Uterus (tissue), 4 donors: ENCODE results near the gene LZIC. TPM values are rescaled to one million over a fixed set of nuclear protein-coding genes. Genes with fewer than 3 reads are reported as not detected.

Experiments
- DNase-seq, 2 donors: peaks; one replicate each; pipeline ENCODE4 v3.0.0-alpha.2; 2019 to 2020
- H3K27ac ChIP-seq, 2 donors: fragments of 200-600 bp; sonication (generic); 1 replicate in 1 of 2; 2 replicates in 1 of 2; pipeline ENCODE4 v1.5.1; 2016 to 2018
- H3K27me3 ChIP-seq, 2 donors: fragments of 200-600 bp; sonication (generic); one replicate each; pipeline ENCODE4 v1.5.1; 2018 to 2019; ENCODE audit warnings: control low read depth in 1 of 2
- H3K36me3 ChIP-seq, 2 donors: fragments of 200-600 bp; sonication (generic); one replicate each; pipeline ENCODE4 v1.5.1; 2019; ENCODE audit warnings: control low read depth in 1 of 2
- H3K4me1 ChIP-seq, 2 donors: fragments of 200-600 bp; sonication (generic); one replicate each; pipeline ENCODE4 v1.5.1; 2018 to 2019; ENCODE audit warnings: control low read depth in 1 of 2
- H3K4me3 ChIP-seq, 2 donors: fragments of 200-600 bp; sonication (generic); 1 replicate in 1 of 2; 2 replicates in 1 of 2; pipeline ENCODE4 v1.5.1; 2018 to 2019; ENCODE audit warnings: mild to moderate bottlenecking in 1 of 2
- H3K9me3 ChIP-seq, 2 donors: fragments of 200-600 bp; sonication (generic); one replicate each; pipeline ENCODE4 v1.5.1; 2019; ENCODE audit warnings: control low read depth in 1 of 2
- CTCF ChIP-seq, 4 experiments: fragments of 200-600 bp in 2 of 4; fragments of 450-650 bp in 2 of 4; sonication (generic) in 2 of 4; IDR thresholded peaks; one replicate each; pipeline ENCODE4 v1.5.1; 2016 to 2019; ENCODE audit warnings: antibody characterized with exemption in 4 of 4, mild to moderate bottlenecking in 2 of 4, moderate library complexity in 1 of 4
- POLR2A ChIP-seq, 2 donors: fragments of 450-650 bp; IDR thresholded peaks; one replicate each; pipeline ENCODE4 v1.6.1; 2016; ENCODE audit warnings: antibody characterized with exemption in 2 of 2, mild to moderate bottlenecking in 1 of 2, moderate library complexity in 1 of 2
- intact Hi-C: fragments of 100-400 bp; cut with DNase I; formaldehyde crosslinking; loops from one replicate; pipeline ENCODE4 v1.15.1; 2023; ENCODE audit warnings: low total_unique reads
- total RNA-seq, 4 donors: library from RNA; depleted of rRNA in 3 of 4; stranded (reverse); fragments of >200 nt in 3 of 4; gene quantifications; one replicate each; pipeline versions ENCODE4 v1.1.0 to v1.2.4, GENCODE V29; 2014 to 2023
- donor health status: DM: yes; HTN: yes; CAD: no.

The LZIC gene
- total RNA-seq, 4 donors from 2014 or later = 9.4 to 66.9 (median 26.0) TPM

GRCh38 chr1:9891207-9891606 is 52.0 kb downstream of the LZIC start:
- Histone ChIP-seq H3K27me3 (no peaks in the 10 kb centered on the region), H3K4me3 (no peak overlapping the region), H3K36me3 (no peaks in the 10 kb centered on the region), H3K27ac (peak overlapping the region; percentile 32 to 62), H3K4me1 (peaks cover 0 to 5% of the 10 kb centered on the region in 2 donors), H3K9me3 (no peaks in the 10 kb centered on the region)
- DNase-seq = no peak
- intact Hi-C loops = no loop called here
- no peak for TF ChIP-seq CTCF (IDR thresholded peaks at IDR 0.05)
- TF ChIP-seq POLR2A (IDR thresholded peaks at IDR 0.05) = no peak

GRCh38 chr1:9890224-9890731 is 52.9 kb downstream of the LZIC start:
- intact Hi-C loops = no loop called here
- Histone ChIP-seq H3K4me3 (no peak overlapping the region), H3K27ac (peak overlapping the region; percentile 32 to 62), H3K9me3 (no peaks in the 10 kb centered on the region), H3K36me3 (no peaks in the 10 kb centered on the region), H3K4me1 (peaks cover 0 to 5% of the 10 kb centered on the region in 2 donors), H3K27me3 (no peaks in the 10 kb centered on the region)
- no peak for TF ChIP-seq POLR2A (IDR thresholded peaks at IDR 0.05)
- TF ChIP-seq CTCF (IDR thresholded peaks at IDR 0.05) = no peak
- peak; percentile 58 to 67 for DNase-seq

- DNase-seq = no peak
- Histone ChIP-seq H3K4me3 (no peak overlapping the region), H3K36me3 (no peaks in the 10 kb centered on the region), H3K27me3 (no peaks in the 10 kb centered on the region), H3K9me3 (no peaks in the 10 kb centered on the region), H3K27ac (peak overlapping the region in 1 of 2 donors; percentile 62), H3K4me1 (peaks cover 0 to 5% of the 10 kb centered on the region in 2 donors)
- intact Hi-C loops = no loop called here
- TF ChIP-seq CTCF (IDR thresholded peaks at IDR 0.05) (no peak), POLR2A (IDR thresholded peaks at IDR 0.05) (no peak)
Observed at GRCh38 chr1:9889411-9889810, 53.8 kb downstream of the LZIC start.

- DNase-seq = no peak
- TF ChIP-seq CTCF (IDR thresholded peaks at IDR 0.05) (no peak), POLR2A (IDR thresholded peaks at IDR 0.05) (no peak)
- Histone ChIP-seq H3K36me3 (no peaks in the 10 kb centered on the region), H3K27me3 (no peaks in the 10 kb centered on the region), H3K27ac (peak overlapping the region in 1 of 2 donors; percentile 62), H3K4me1 (peaks cover 0 to 5% of the 10 kb centered on the region in 2 donors), H3K9me3 (no peaks in the 10 kb centered on the region), H3K4me3 (no peak overlapping the region)
- intact Hi-C loops = no loop called here
Observed at GRCh38 chr1:9888886-9889285, 54.3 kb downstream of the LZIC start.

- no peaks in the 10 kb centered on the region for H3K27me3 ChIP-seq
- DNase-seq = no peak
- H3K27ac ChIP-seq = no peak overlapping the region
- H3K36me3 ChIP-seq = no peaks in the 10 kb centered on the region
- TF ChIP-seq CTCF (IDR thresholded peaks at IDR 0.05) = no peak
- TF ChIP-seq POLR2A (IDR thresholded peaks at IDR 0.05) = no peak
- intact Hi-C loops = no loop called here
- H3K4me3 ChIP-seq = no peak overlapping the region
- H3K4me1 ChIP-seq = peaks cover 0 to 5% of the 10 kb centered on the region in 2 donors
- H3K9me3 ChIP-seq = no peaks in the 10 kb centered on the region
Observed at GRCh38 chr1:9887070-9887469, 56.1 kb downstream of the LZIC start.
